Activated T-helper 1 cell treated with anti-CD3 and anti-CD28 coated beads, Interleukin-2, amount 50 U/mL, for 16 hours (primary cell): ENCODE results near the gene KRT82.
"Not testable (repeated sequence)": the region's sequence is repeated elsewhere in the genome, so short reads cannot be mapped to it uniquely, and the experiment has no call there.

ENCODE experiments used
- DNase-seq, 2 donors: peaks; one replicate each; pipeline ENCODE4 v3.0.0-alpha.2; 2020; ENCODE audit warnings: low read depth in 1 of 2, low spot score in 1 of 2

KRT82 gene

GRCh38 chr12:52346593-52346992, 59.5 kb downstream of the KRT82 start:
- DNase-seq: no peak

DNA sequence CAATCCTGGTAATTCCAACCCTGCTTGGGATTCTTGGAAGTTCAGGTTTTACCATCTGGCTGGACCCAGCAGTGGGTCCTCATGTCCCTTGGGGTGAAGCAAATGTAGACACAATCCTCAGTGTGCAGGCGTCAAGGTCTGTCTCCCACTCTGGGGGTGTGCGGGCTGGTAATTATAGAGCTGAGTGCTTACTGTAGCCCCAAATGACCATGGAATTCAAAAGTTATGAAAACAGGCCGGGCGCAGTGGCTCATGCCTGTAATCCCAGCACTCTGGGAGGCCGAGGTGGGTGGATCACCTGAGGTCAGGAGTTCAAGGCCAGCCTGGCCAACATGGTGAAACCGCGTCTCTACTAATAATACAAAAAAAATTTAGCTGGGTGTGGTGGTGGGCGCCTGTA, 61.1 kb downstream of the KRT82 start:
- DNase-seq: not testable (repeated sequence)

GRCh38 chr12:52344111-52344510, 62.0 kb downstream of the KRT82 start:
- DNase-seq: no peak
